AG10803 (cell line): ENCODE measurements around the gene GGN.
"Not testable (repeated sequence)": the region's sequence is repeated elsewhere in the genome, so short reads cannot be mapped to it uniquely, and the experiment has no call there.

Experiments used
- DNase-seq: peaks from one replicate; pipeline ENCODE4 v3.0.0; 2010; ENCODE audit warnings: low read depth
- H3K4me3 ChIP-seq: 2 replicates; pipeline ENCODE4 v1.5.1; 2011; ENCODE audit warnings: mild to moderate bottlenecking, low read length, control low read depth
- TF ChIP-seq, protein P1 (sequence below): conservative IDR thresholded peaks from 2 replicates; pipeline ENCODE4 v1.5.1; 2011; ENCODE audit warnings: mild to moderate bottlenecking, low read length, control low read depth, inconsistent platforms

Gene GGN

DNA sequence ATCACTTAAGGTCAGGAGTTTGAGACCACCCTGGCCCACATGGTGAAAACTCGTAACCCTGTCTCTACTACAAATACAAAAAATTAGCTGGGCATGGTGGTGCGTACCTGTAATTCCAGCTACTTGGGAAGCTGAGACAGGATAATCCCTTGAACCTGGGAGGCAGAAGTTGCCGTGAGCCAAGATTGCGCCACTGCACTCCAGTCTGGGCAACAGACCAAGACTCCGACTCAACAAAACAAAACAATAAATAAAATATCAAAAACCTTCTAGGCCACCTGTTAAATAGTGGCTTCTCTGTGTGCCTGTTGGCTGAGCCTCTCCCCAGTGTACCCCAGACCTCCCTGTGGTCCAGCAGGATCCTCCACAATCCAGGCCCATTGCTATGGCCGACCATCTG, 16.8 kb downstream of the GGN start:
- no peak overlapping the region for H3K4me3 ChIP-seq
- DNase-seq: no peak
- TF ChIP-seq, protein P1, sequence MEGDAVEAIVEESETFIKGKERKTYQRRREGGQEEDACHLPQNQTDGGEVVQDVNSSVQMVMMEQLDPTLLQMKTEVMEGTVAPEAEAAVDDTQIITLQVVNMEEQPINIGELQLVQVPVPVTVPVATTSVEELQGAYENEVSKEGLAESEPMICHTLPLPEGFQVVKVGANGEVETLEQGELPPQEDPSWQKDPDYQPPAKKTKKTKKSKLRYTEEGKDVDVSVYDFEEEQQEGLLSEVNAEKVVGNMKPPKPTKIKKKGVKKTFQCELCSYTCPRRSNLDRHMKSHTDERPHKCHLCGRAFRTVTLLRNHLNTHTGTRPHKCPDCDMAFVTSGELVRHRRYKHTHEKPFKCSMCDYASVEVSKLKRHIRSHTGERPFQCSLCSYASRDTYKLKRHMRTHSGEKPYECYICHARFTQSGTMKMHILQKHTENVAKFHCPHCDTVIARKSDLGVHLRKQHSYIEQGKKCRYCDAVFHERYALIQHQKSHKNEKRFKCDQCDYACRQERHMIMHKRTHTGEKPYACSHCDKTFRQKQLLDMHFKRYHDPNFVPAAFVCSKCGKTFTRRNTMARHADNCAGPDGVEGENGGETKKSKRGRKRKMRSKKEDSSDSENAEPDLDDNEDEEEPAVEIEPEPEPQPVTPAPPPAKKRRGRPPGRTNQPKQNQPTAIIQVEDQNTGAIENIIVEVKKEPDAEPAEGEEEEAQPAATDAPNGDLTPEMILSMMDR: no peak

DNA sequence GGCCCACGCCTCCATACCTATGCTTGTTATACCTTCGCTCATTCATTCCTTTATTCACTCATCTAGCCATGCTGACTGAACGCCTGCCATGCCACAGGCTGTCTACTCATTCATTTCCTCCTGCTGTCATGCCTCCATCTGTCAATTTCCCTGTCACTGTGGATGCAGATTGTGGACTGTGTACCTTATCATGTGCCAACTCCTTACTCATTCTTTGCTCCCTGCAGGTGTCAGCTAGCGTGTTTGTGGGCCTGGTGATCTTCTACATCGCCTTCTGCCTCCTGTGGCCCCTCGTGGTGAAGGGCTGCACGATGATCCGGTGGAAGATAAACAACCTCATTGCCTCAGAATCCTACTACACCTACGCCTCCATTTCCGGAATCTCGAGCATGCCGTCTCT, 17.5 kb downstream of the GGN start:
- no peak overlapping the region for H3K4me3 ChIP-seq
- TF ChIP-seq, protein P1: no peak
- DNase-seq: no peak

DNA sequence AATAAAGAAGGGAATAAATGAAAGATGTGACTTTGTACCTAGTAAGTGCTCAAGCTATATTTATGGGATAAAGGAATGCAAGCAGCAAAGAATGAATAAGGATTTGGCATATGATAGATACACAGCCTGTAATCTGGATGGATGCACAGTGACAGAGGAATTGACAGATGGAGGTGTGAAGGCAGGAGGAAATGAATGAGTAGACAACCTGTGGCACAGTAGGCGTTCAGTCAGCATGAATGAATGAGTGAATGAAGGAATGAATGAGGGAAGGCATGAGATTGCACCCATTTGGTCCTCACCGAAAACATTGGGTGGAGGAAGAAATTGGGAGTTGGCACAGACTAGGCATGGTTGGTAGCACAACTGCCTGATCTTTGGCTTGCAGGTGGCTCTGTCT, 18.2 kb downstream of the GGN start:
- H3K4me3 ChIP-seq: no peak overlapping the region
- DNase-seq: no peak

DNA sequence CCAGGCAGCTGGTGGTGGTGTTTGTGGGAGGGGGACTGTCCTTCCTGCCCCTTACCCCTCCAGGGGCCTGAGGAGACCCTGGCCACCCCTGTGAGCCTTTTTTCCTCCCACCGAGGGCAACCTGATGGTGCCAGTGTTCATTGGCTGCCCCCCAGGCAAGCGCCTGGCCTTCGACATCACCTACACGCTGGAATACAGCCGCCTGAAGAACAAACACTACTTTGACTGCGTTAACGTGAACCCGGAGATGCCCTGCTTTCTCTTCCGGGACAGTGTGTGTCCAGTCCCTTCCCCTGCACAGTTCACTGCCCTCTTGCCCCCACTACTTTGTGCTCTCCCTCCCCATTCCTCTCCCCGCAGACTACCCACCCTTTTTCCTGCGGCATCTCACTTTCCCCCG, 20.8 kb downstream of the GGN start:
- DNase-seq: no peak
- H3K4me3 ChIP-seq: no peak overlapping the region
- TF ChIP-seq, protein P1: no peak

More for the DNA sequence above, 18.2 kb downstream of the GGN start:
- TF ChIP-seq, protein P1: no peak

DNA sequence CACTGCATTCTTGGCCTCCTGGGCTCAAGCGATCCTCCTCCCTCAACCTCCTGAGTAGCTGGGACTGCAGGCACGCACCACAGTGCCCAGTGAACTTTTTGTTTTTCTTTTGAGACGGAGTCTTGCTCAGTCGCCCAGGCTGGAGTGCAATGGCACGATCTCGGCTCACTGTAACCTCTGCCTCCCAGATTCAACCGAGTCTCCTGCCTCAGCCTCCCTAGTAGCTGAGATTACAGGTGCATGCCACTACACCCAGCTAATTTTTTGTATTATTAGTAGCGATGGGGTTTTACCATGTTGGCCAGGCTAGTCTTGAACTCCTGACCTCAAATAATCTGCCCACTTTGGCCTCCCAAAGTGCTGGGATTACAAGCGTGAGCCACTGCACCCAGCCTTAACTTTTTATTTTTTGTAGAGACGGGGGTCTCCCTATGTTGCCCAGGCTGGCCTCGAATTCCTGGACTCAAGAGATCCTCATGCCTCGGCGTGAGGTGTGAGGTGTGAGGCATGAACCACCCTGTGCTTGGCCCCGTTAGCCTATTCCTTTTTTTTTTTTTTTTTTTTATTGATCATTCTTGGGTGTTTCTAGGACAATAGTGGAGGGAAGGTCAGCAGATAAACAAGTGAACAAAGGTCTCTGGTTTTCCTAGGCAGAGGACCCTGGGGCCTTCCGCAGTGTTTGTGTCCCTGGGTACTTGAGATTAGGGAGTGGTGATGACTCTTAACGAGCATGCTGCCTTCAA, 24.7 kb downstream of the GGN start:
- not testable (repeated sequence) for DNase-seq
- H3K4me3 ChIP-seq: peak overlapping the region; percentile 66

DNA sequence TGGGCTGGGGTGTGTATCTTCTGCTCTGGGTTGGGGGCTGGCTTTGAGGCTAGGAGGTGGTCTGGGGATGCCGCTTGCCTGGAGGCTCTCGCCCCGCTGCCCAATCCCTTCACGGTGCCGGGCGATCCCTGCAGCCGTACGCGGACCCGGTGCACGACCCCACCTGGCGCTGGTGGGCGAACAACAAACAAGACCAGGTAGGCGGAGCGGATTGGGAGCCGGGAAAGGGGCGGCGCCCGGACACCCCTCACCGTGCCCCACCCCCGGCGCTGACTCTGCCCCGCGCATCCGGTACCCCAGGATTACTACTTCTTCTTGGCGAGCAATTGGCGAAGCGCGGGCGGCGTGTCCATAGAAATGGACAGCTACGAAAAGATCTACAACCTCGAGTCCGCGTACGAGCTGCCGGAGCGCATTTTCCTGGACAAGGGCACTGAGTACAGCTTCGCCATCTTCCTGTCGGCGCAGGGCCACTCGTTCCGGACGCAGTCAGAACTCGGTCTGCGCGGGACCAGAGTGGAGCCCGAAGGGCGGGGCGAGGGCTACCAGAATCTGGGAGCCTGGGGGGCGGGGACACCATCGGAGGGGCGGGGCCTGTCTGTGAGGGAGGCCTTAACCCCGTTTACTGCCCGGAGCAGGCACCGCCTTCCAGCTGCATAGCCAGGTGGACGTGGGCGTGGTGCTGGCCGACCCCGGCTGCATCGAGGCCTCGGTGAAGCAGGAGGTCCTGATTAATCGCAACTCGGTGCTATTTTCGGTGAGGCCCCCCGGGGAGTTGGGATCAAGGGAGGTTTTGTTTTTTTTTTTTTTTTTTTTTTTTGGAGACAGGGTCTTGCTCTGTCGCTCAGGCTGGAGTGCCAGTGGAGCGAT, 25.5 kb downstream of the GGN start:
- DNase-seq: peak; percentile 58
- TF ChIP-seq, protein P1: no peak
- peak overlapping the region; percentile 66 for H3K4me3 ChIP-seq

DNA sequence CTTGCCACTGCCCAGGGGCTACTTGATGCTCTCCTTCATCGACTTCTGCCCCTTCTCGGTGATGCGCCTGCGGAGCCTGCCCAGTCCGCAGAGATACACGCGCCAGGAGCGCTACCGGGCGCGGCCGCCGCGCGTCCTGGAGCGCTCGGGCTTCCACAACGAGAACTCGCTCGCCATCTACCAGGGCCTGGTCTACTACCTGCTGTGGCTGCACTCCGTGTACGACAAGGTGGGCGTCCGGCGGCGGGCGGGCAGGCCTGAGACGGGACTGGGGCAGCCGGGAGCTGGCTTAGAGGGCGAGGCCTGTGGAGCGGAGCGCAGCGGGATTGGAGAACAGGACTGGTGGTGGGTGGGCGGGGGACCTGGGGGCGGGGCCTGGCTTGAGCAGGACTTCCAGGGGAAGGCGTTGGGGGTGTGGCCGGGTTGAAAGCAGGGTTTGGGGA, 26.2 kb downstream of the GGN start:
- peak; percentile 51 for DNase-seq
- H3K4me3 ChIP-seq: peak overlapping the region; percentile 66
- TF ChIP-seq, protein P1: peak; percentile 16; the same call in 1 of the 2 replicates
